Adipocyte (in vitro differentiated cells): ENCODE results near the gene PTPRM.

ENCODE experiments used
- DNase-seq: peaks from one replicate; pipeline ENCODE4 v3.0.0-alpha.2; 2015; ENCODE audit warnings: low read depth
- H3K27me3 ChIP-seq: replicated peaks from 2 replicates; pipeline ENCODE4 v1.7.0; 2013; ENCODE audit warnings: mild to moderate bottlenecking, low read length, moderate library complexity; ENCODE audit not compliant: control insufficient read depth, insufficient read depth
- H3K36me3 ChIP-seq: 2 replicates; pipeline ENCODE4 v1.7.0; 2013; ENCODE audit warnings: low read length, mild to moderate bottlenecking, moderate library complexity; ENCODE audit not compliant: control insufficient read depth, insufficient read depth, severe bottlenecking
- H3K4me1 ChIP-seq: 2 replicates; pipeline ENCODE4 v1.7.0; 2013; ENCODE audit warnings: mild to moderate bottlenecking, low read length, moderate library complexity; ENCODE audit not compliant: control insufficient read depth, insufficient read depth
- H3K4me3 ChIP-seq: 2 replicates; pipeline ENCODE4 v1.7.0; 2013; ENCODE audit warnings: mild to moderate bottlenecking, low read length, moderate library complexity
- H3K9ac ChIP-seq: 2 replicates; pipeline ENCODE4 v1.7.0; 2013; ENCODE audit warnings: mild to moderate bottlenecking, low read length, moderate library complexity
- H3K9me3 ChIP-seq: 2 replicates; pipeline ENCODE4 v1.7.0; 2013; ENCODE audit warnings: mild to moderate bottlenecking, low read length, moderate library complexity; ENCODE audit not compliant: control insufficient read depth

The PTPRM gene

DNA sequence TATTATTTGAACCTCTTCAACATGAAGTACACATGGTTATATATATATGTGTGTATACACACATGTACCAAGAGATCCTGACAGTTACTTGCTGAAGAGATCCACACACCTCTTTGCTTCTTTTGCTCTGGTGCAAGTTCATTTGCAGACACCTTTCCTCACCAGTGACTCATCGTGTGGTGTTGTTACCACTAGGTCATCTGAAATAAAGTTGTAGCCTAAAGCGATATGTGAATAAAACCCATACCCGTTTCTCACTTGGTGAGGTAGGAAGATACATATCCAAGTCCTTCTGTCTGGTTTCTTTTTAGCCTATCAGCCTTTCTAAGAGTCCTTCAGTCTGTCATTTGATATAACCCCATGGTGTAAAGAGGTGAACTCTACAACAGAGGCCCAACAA is 662.7 kb downstream of the PTPRM start:
- H3K9ac ChIP-seq: no peak overlapping the region
- H3K27me3 ChIP-seq: no peaks in the 10 kb centered on the region
- DNase-seq: no peak
- H3K36me3 ChIP-seq: peaks cover 5% of the 10 kb centered on the region
- no peaks in the 10 kb centered on the region for H3K4me1 ChIP-seq
- H3K9me3 ChIP-seq: peaks cover 8% of the 10 kb centered on the region
- H3K4me3 ChIP-seq: no peak overlapping the region

DNA sequence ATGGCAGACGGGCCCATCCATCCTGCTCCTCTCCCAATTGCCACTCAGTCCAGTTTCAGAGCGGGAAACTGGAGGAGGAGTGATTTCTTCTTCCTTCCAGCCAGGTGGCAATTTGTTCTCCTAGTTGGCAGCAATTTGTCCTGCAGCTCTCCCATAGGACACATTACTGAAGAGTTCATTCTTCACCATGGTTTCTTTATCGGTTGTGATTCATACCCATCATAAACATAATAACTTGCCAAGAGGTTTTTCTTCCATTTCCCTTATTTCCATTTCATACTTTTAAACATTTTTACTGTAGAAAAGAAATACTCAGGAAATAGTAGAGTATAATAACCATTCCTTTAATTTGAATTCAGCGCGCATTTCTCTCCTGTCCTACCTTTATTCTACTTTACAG is 664.2 kb downstream of the PTPRM start:
- Histone ChIP-seq H3K4me1 (no peaks in the 10 kb centered on the region), H3K9ac (no peak overlapping the region), H3K9me3 (peaks cover 3% of the 10 kb centered on the region), H3K36me3 (peaks cover 5% of the 10 kb centered on the region), H3K4me3 (no peak overlapping the region), H3K27me3 (no peaks in the 10 kb centered on the region)
- no peak for DNase-seq

DNA sequence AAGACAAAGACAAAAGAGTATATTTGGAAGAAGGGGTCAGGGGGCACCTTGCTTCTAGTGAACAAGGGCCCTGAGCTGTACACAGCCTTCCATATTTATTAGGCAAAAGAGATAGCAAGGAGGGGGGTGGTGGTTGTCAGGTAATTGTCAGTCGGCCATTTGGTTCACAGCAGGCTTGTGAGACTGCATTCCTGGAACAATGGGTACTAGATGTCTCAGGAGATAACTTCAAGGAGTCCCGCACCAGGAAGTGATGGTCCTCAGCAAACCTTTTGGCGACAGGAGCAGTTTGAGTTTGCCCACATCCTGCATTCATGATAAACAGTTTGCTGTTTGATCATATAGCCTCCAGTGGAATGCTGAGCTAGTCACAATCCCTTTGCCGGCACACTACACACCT is 665.7 kb downstream of the PTPRM start:
- H3K9ac ChIP-seq: no peak overlapping the region
- no peaks in the 10 kb centered on the region for H3K27me3 ChIP-seq
- H3K4me1 ChIP-seq: no peaks in the 10 kb centered on the region
- no peak for DNase-seq
- H3K9me3 ChIP-seq: no peaks in the 10 kb centered on the region
- H3K4me3 ChIP-seq: no peak overlapping the region
- H3K36me3 ChIP-seq: peaks cover 5% of the 10 kb centered on the region

DNA sequence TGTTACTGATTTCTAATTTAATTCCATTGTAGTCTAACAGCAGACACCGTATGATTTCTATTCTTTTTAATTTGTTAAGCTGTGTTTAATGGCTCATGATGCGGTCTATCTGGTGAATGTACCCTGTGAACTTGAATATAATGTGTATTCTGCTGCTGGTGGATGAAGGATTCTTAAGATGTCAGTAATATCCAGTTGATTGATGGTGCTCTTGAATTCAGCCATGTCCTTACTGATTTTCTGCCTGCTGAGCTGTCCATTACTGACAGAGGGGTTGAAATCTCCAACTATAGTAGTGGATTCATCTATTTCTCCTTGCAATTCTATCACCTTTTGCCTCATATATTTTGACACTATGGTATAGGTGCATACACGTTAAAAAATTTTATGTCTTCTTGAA is 668.8 kb downstream of the PTPRM start:
- Histone ChIP-seq H3K4me3 (no peak overlapping the region), H3K9me3 (no peaks in the 10 kb centered on the region), H3K36me3 (no peaks in the 10 kb centered on the region), H3K27me3 (no peaks in the 10 kb centered on the region), H3K4me1 (no peaks in the 10 kb centered on the region), H3K9ac (no peak overlapping the region)
- no peak for DNase-seq

DNA sequence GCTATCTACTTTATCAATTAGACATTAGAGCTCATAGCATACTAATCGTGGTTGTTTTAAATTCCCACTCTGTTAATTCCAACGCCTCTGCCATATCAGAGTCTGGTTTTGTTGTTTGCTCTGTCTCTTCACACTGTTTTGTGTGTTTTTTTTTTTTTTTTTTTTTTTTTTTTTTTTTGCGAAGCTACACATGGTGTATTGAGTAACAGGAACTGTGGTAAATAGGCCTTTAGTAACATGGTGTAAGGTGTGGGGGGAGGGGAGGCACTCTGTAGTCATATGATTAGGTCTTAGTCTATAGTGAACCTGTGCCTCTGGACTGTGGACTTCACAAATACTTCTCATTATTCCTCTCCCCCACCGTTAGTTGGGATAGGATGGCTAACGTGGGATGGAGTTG is 671.4 kb downstream of the PTPRM start:
- Histone ChIP-seq H3K27me3 (no peaks in the 10 kb centered on the region), H3K36me3 (no peaks in the 10 kb centered on the region), H3K9ac (no peak overlapping the region), H3K4me3 (no peak overlapping the region), H3K4me1 (no peaks in the 10 kb centered on the region), H3K9me3 (peaks cover 3% of the 10 kb centered on the region)
- no peak for DNase-seq

DNA sequence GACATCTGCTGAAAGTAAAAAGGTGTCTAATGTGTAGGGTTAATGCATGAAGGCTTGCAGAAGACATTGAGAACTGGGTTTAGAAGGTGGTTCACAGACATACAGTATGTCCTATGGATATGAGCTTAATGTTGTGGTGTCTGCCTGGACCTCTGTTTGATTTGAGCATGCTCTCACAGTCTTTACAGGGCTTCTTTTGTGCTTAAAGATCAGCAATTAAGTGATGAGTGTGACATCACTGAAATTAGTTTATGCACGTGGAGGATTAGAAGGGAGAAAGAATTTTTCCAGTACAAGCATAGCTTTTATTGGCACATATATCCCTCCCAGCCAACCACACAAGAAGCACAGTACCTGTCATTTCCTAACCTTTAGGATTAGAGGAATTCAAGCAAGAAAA is 674.6 kb downstream of the PTPRM start:
- no peaks in the 10 kb centered on the region for H3K27me3 ChIP-seq
- H3K9me3 ChIP-seq: peaks cover 7% of the 10 kb centered on the region
- DNase-seq: no peak
- H3K36me3 ChIP-seq: peaks cover 17% of the 10 kb centered on the region
- no peak overlapping the region for H3K9ac ChIP-seq
- H3K4me1 ChIP-seq: no peaks in the 10 kb centered on the region
- H3K4me3 ChIP-seq: no peak overlapping the region

DNA sequence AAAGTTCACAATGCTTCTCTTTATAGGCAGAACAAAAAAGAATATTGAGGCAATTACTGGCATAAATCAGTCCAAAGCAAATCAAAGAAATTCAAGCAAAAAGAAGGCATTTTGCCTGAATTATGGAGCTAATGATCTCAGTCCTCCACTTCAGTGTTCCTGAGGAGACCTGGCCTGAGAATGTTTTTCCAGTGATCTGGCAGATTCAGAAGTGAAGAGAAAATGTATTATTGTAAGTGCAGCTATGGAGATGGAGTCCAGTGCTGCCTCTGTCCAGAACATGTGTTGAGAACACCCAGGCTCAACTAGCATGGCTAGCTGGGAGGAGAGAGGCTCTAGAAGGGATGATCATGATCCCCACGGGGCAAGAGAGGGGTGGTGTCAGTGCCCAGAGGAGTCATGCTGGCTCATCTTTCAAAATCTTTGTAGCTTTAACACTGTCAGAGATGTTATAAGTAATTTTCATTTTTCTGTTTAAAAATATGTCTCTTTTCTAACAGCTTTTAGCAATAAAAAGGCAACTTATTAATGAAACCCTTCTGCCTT is 675.1 kb downstream of the PTPRM start:
- Histone ChIP-seq H3K9ac (no peak overlapping the region), H3K4me1 (no peaks in the 10 kb centered on the region), H3K9me3 (peaks cover 7% of the 10 kb centered on the region), H3K36me3 (peaks cover 17% of the 10 kb centered on the region), H3K4me3 (no peak overlapping the region), H3K27me3 (no peaks in the 10 kb centered on the region)
- no peak for DNase-seq

DNA sequence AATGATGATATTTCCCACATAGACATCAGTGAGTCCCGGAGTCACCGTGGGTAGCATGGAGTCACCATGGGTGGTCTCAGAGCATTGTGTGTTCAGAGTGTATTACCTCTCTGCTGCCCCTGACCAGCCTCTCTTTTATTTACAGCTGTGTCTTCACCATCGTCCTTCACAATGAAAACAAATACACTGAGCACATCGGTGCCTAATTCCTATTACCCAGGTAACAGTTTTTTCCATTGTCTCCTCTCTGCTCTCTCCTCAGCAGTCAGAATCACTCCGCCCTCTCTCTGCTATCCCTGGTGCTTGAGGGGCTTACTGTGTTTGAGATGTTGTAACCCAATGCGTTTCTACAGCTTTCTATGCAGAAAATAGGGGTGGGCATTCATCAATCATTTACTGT is 680.6 kb downstream of the PTPRM start:
- H3K9ac ChIP-seq: no peak overlapping the region
- H3K36me3 ChIP-seq: peaks cover 36% of the 10 kb centered on the region
- H3K4me3 ChIP-seq: no peak overlapping the region
- DNase-seq: no peak
- H3K27me3 ChIP-seq: no peaks in the 10 kb centered on the region
- H3K4me1 ChIP-seq: no peaks in the 10 kb centered on the region
- H3K9me3 ChIP-seq: peaks cover 7% of the 10 kb centered on the region

DNA sequence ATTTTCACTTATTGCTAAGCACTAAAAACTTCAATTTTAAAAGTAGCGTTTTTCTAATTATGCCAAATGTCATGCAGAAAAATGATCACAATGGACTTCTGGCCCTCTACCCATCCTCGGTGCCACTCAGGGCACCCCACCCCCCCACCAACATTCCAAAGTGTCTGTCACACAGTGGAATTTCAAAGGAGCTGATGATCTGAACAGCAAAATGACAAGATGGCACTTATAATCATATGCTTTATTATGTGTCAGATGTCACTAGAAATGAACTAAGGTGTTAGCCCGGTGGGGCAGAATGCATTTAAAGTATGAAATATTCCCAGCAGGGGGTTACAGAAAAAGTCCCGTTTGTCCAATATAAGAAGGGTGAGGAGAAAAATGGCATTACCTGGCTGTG is 681.5 kb downstream of the PTPRM start:
- Histone ChIP-seq H3K4me1 (no peaks in the 10 kb centered on the region), H3K27me3 (no peaks in the 10 kb centered on the region), H3K9ac (no peak overlapping the region), H3K36me3 (peaks cover 43% of the 10 kb centered on the region), H3K4me3 (no peak overlapping the region), H3K9me3 (peaks cover 4% of the 10 kb centered on the region)
- no peak for DNase-seq

DNA sequence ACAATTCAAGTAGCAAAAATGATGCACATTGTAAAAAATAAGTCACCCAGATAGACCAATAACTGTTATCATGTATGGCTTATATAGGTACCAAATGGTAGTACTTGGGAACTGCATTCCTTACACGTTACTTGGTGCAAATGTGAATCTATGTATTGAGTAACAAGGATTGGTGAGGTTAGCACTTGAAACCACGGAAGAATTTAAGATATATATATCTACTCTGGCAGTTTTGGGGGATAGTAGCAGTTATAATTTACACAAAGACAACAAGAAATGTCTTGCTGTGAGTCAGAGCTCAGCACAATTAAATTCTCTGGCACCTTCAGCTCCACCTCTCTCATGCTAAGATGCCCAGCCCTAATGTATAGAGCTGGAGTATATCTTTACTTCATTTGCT is 682.7 kb downstream of the PTPRM start:
- no peak overlapping the region for H3K9ac ChIP-seq

DNA sequence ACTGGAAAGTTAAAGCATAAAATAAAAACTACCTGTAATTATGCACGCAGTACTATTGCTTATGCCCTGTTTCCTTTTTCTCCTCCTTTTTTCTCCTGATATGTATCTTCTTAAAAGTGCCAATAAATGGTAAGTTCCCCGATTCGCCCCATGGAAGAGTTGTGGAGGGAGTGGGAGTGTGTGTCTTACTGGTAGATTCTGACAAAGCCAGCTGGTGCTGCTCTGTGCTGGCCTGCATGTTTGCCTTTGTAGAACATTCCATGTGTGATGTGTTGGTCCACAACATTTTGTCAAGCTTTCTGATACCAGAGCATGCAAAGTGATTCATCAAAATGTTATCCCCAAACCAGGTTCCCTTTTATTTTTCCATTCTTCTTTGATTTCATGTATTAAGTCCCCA is 685.3 kb downstream of the PTPRM start:
- Histone ChIP-seq H3K36me3 (peaks cover 37% of the 10 kb centered on the region), H3K27me3 (no peaks in the 10 kb centered on the region), H3K4me1 (no peaks in the 10 kb centered on the region), H3K9me3 (no peaks in the 10 kb centered on the region), H3K4me3 (no peak overlapping the region), H3K9ac (no peak overlapping the region)
- DNase-seq: no peak

More for the DNA sequence above, 682.7 kb downstream of the PTPRM start:
- H3K27me3 ChIP-seq: no peaks in the 10 kb centered on the region
- no peaks in the 10 kb centered on the region for H3K4me1 ChIP-seq
- H3K4me3 ChIP-seq: no peak overlapping the region
- H3K9me3 ChIP-seq: no peaks in the 10 kb centered on the region
- no peak for DNase-seq
- peaks cover 46% of the 10 kb centered on the region for H3K36me3 ChIP-seq

DNA sequence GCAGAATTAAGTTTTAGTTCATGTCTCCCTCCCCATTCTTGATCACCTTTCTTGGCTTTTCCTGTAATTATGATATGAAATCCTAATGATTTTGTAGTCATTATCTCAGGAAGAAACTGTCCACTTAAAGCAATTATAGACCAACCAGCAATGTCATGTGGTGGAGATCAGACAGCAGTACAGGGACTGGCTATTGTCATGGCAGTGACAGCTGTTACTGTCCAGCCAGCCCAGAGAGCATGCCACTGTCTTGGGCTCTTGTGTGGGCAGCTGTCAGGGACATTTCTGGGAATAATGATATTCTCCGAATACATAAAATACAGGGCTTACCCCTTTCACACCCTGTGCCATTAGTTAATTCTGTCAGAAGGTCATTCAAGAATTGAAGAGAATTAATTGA is 686.8 kb downstream of the PTPRM start:
- no peaks in the 10 kb centered on the region for H3K9me3 ChIP-seq
- peaks cover 30% of the 10 kb centered on the region for H3K36me3 ChIP-seq
- no peaks in the 10 kb centered on the region for H3K27me3 ChIP-seq
- H3K4me3 ChIP-seq: no peak overlapping the region
- DNase-seq: no peak
- no peak overlapping the region for H3K9ac ChIP-seq
- H3K4me1 ChIP-seq: no peaks in the 10 kb centered on the region
